A549 (cell line): ENCODE results near the gene ARID5B. TPM values are rescaled to one million over a fixed set of nuclear protein-coding genes. Genes with fewer than 3 reads are reported as not detected.

Source experiments
- ATAC-seq, 2 experiments: fragments of 200-7000 bp in 1 of 2; fragments of >200 bp in 1 of 2; cut with Nextera tagmentation in 1 of 2; cut with Tn5 transposase in 1 of 2; 3 replicates each; pipeline versions ENCODE4 v1.8.0 to v1.9.1; 2018 to 2020; ENCODE audit warnings: mild to moderate bottlenecking in 1 of 2, moderate library complexity in 1 of 2
- CTCF ChIA-PET: fragments of 300-600 bp; sonication (Branson Sonifier 250); formaldehyde crosslinking; extraction: SDS; loops from one replicate; lab custom pipeline; 2021; ENCODE audit warnings: antibody characterized with exemption, inconsistent platforms; lab: Yijun Ruan, JAX
- POLR2A ChIA-PET: fragments of 350-600 bp; formaldehyde crosslinking; extraction: SDS; loops from one replicate; lab custom pipeline; 2021; ENCODE audit warnings: antibody characterized with exemption, inconsistent platforms; lab: Yijun Ruan, JAX
- DNase-seq, 2 experiments: peaks; one replicate each; pipeline versions ENCODE4 v3.0.0 to v3.0.0-alpha.2; 2011 to 2016; ENCODE audit warnings: low read depth in 1 of 2, low spot score in 1 of 2
- FAIRE-seq: peaks from 2 replicates; lab custom pipeline; 2011; peaks lifted over from hg19 to GRCh38; lab: Jason Lieb, UNC
- H3K27ac ChIP-seq, 2 experiments: fragments of >200 bp; sonication (Bioruptor Twin); formaldehyde crosslinking; 3 replicates each; pipeline ENCODE4 v1.5.1; 2016 to 2017
- H3K4me1 ChIP-seq: fragments of >200 bp; sonication (Bioruptor Twin); formaldehyde crosslinking; 3 replicates; pipeline ENCODE4 v1.6.1; 2016
- H3K4me2 ChIP-seq: fragments of >200 bp; sonication (Bioruptor Twin); formaldehyde crosslinking; 3 replicates; pipeline ENCODE4 v1.6.1; 2016
- H3K4me3 ChIP-seq: fragments of >200 bp; sonication (Bioruptor Twin); formaldehyde crosslinking; 3 replicates; pipeline ENCODE4 v1.5.1; 2016
- H3K9me3 ChIP-seq: fragments of >200 bp; sonication (Bioruptor Twin); formaldehyde crosslinking; 3 replicates; pipeline ENCODE4 v1.6.1; 2016
- CEBPB ChIP-seq, 2 experiments: fragments of >200 bp in 1 of 2; sonication (Bioruptor Twin) in 1 of 2; formaldehyde crosslinking in 1 of 2; IDR thresholded peaks; 2 replicates each; pipeline ENCODE4 v1.6.1; 2012 to 2016
- CHD4 ChIP-seq: fragments of 200-600 bp; sonication (generic); IDR thresholded peaks from 2 replicates; pipeline ENCODE4 v1.6.1; 2016; ENCODE audit warnings: antibody characterized with exemption, mild to moderate bottlenecking, borderline replicate concordance
- E2F6 ChIP-seq: IDR thresholded peaks from 2 replicates; pipeline ENCODE4 v1.6.1; 2012; ENCODE audit warnings: low read depth, borderline replicate concordance
- EHF ChIP-seq: fragments of 250-450 bp; sonication (Bioruptor Pico); IDR thresholded peaks from 2 replicates; pipeline ENCODE4 v1.5.0; 2020; ENCODE audit warnings: mild to moderate bottlenecking
- EHMT2 ChIP-seq: fragments of 200-600 bp; sonication (generic); IDR thresholded peaks from 2 replicates; pipeline ENCODE4 v1.6.1; 2016; ENCODE audit warnings: antibody characterized with exemption, low read depth, mild to moderate bottlenecking, moderate library complexity
- FOSB ChIP-seq: fragments of 250-450 bp; sonication (Bioruptor Pico); IDR thresholded peaks from 2 replicates; pipeline ENCODE4 v1.5.0; 2020; ENCODE audit warnings: mild to moderate bottlenecking, moderate library complexity
- FOXS1 ChIP-seq: fragments of 250-450 bp; sonication (Bioruptor Pico); IDR thresholded peaks from 2 replicates; pipeline ENCODE4 v1.5.0; 2020; ENCODE audit warnings: mild to moderate bottlenecking, moderate library complexity
- GATA3 ChIP-seq: IDR thresholded peaks from 2 replicates; pipeline ENCODE4 v1.6.1; 2012; ENCODE audit warnings: borderline replicate concordance
- HMGXB4 ChIP-seq: fragments of 250-450 bp; sonication (Bioruptor Pico); IDR thresholded peaks from 2 replicates; pipeline ENCODE4 v1.5.0; 2021; ENCODE audit warnings: mild to moderate bottlenecking, moderate library complexity, borderline replicate concordance
- HOXB13 ChIP-seq: fragments of 250-450 bp; sonication (Bioruptor Pico); IDR thresholded peaks from 2 replicates; pipeline ENCODE4 v1.5.0; 2020; ENCODE audit warnings: low read depth, mild to moderate bottlenecking, moderate library complexity
- JUNB ChIP-seq: fragments of >200 bp; sonication (Bioruptor Twin); formaldehyde crosslinking; IDR thresholded peaks from 2 replicates; pipeline ENCODE4 v1.6.1; 2016
- KDM5A ChIP-seq: fragments of 200-600 bp; sonication (generic); IDR thresholded peaks from 2 replicates; pipeline ENCODE4 v1.6.1; 2016; ENCODE audit warnings: antibody characterized with exemption, mild to moderate bottlenecking
- MYC ChIP-seq: IDR thresholded peaks from 2 replicates; pipeline ENCODE4 v1.6.1; 2012; ENCODE audit warnings: mild to moderate bottlenecking, inconsistent platforms, low read length, improper control_type of control experiment, borderline replicate concordance
- NPAS2 ChIP-seq: fragments of 250-450 bp; sonication (Bioruptor Pico); IDR thresholded peaks from 2 replicates; pipeline ENCODE4 v1.8.0; 2022; ENCODE audit warnings: mild to moderate bottlenecking, moderate library complexity, borderline replicate concordance
- PHF8 ChIP-seq: fragments of 200-600 bp; sonication (generic); IDR thresholded peaks from 2 replicates; pipeline ENCODE4 v1.6.1; 2016; ENCODE audit warnings: low read depth, mild to moderate bottlenecking, antibody characterized with exemption, moderate library complexity, borderline replicate concordance
- RAD21 ChIP-seq, 2 experiments: fragments of >200 bp in 1 of 2; sonication (Bioruptor Twin) in 1 of 2; formaldehyde crosslinking in 1 of 2; IDR thresholded peaks in 1 of 2; conservative IDR thresholded peaks in 1 of 2; 2 replicates in 1 of 2; 3 replicates in 1 of 2; pipeline ENCODE4 v1.6.1; 2012 to 2018; ENCODE audit warnings: inconsistent platforms in 1 of 2
- RCOR1 ChIP-seq: fragments of 150-350 bp; IDR thresholded peaks from 2 replicates; pipeline ENCODE4 v1.6.1; 2014; ENCODE audit warnings: antibody characterized with exemption, low read length, low read depth
- REST ChIP-seq: fragments of 200-600 bp; sonication (generic); IDR thresholded peaks from 2 replicates; pipeline ENCODE4 v1.6.1; 2016; ENCODE audit warnings: antibody characterized with exemption, mild to moderate bottlenecking, moderate library complexity
- RFX5 ChIP-seq: fragments of 450-650 bp; IDR thresholded peaks from 2 replicates; pipeline ENCODE4 v1.7.1; 2014; ENCODE audit warnings: antibody characterized with exemption, mild to moderate bottlenecking, moderate library complexity
- SREBF2 ChIP-seq: fragments of 450-650 bp; IDR thresholded peaks from 2 replicates; pipeline ENCODE4 v1.6.1; 2014; ENCODE audit warnings: mild to moderate bottlenecking, moderate library complexity
- TFCP2L1 ChIP-seq: fragments of 250-450 bp; sonication (Bioruptor Pico); IDR thresholded peaks from 2 replicates; pipeline ENCODE4 v1.5.0; 2021; ENCODE audit warnings: mild to moderate bottlenecking
- ZFP36 ChIP-seq: fragments of 450-650 bp; IDR thresholded peaks from 2 replicates; pipeline ENCODE4 v1.6.1; 2014; ENCODE audit warnings: borderline replicate concordance; ENCODE audit not compliant: partially characterized antibody
- ZSCAN20 ChIP-seq: fragments of 250-450 bp; sonication (Bioruptor Pico); IDR thresholded peaks from 2 replicates; pipeline ENCODE4 v1.8.0; 2022; ENCODE audit warnings: mild to moderate bottlenecking, moderate library complexity
- WGBS: methylation state at CpG from one replicate; pipeline ENCODE4 v1.1.6; 2017; ENCODE audit errors: missing lambda C conversion rate; 5-methylcytosine and 5-hydroxymethylcytosine counted together
- polyA plus RNA-seq, 4 experiments: library from polyadenylated mRNA; depleted of rRNA in 3 of 4; stranded (reverse); fragments of >200 nt; fragmentation: RNase III in 1 of 4; extraction: RNeasy Plus Mini Kit Qiagen cat#74134 plus additional on column Dnase treatment in 1 of 4; gene quantifications; 2 replicates in 3 of 4; 3 replicates in 1 of 4; pipeline ENCODE4 v1.2.3, GENCODE V29; 2011 to 2017

The ARID5B gene
- polyA plus RNA-seq, 2 of the 4 experiments (the other 2 are of a cell fraction) = 0.75 to 1.6 TPM

GRCh38 chr10:61986788-61987492 lies 85.4 kb downstream of the ARID5B start:
- ATAC-seq = no peak
- no peaks in the 10 kb centered on the region for H3K4me1 ChIP-seq
- ChIA-PET CTCF (no interaction called here), POLR2A (no interaction called here)
- WGBS = 78% methylated on average over 6 of the region's 6 CpGs
- no peak overlapping the region for H3K4me3 ChIP-seq
- H3K4me2 ChIP-seq = no peak overlapping the region
- FAIRE-seq = no peak
- H3K27ac ChIP-seq = no peak overlapping the region
- TF ChIP-seq PHF8 = no peak
- TF ChIP-seq ZSCAN20 (CRISPR knock-in tag) = no peak
- no peak for TF ChIP-seq TFCP2L1 (CRISPR knock-in tag)
- no peak for TF ChIP-seq SREBF2
- TF ChIP-seq GATA3 = no peak
- TF ChIP-seq EHF = no peak
- no peak for TF ChIP-seq KDM5A
- no peak for TF ChIP-seq RCOR1
- no peak for TF ChIP-seq ZFP36
- no peak for TF ChIP-seq CEBPB (IDR thresholded peaks at IDR 0.05)
- no peaks in the 10 kb centered on the region for H3K9me3 ChIP-seq
- DNase-seq = no peak

- CTCF ChIA-PET = no interaction called here
- Histone ChIP-seq H3K27ac (no peak overlapping the region), H3K4me2 (no peak overlapping the region), H3K4me1 (peaks cover 5% of the 10 kb centered on the region; the same call in 1 of the 3 replicates), H3K9me3 (no peaks in the 10 kb centered on the region), H3K4me3 (no peak overlapping the region)
- ATAC-seq (no peak), FAIRE-seq (no peak), DNase-seq (no peak)
- TF ChIP-seq FOSB = no peak
- no peak for TF ChIP-seq RCOR1
- TF ChIP-seq EHMT2 = no peak
- no peak for TF ChIP-seq MYC
- no peak for TF ChIP-seq FOXS1 (CRISPR knock-in tag)
- no peak for TF ChIP-seq GATA3
- TF ChIP-seq REST = no peak
- POLR2A ChIA-PET = no interaction called here
- WGBS = 84% methylated on average over 3 of the region's 3 CpGs
Observed at GRCh38 chr10:61987537-61987936, 86.0 kb downstream of the ARID5B start.

GRCh38 chr10:61987951-61988379 lies 86.5 kb downstream of the ARID5B start:
- FAIRE-seq (no peak), ATAC-seq (no peak), DNase-seq (no peak)
- Histone ChIP-seq H3K9me3 (no peaks in the 10 kb centered on the region), H3K4me3 (no peak overlapping the region), H3K27ac (no peak overlapping the region), H3K4me2 (no peak overlapping the region), H3K4me1 (peaks cover 10% of the 10 kb centered on the region; the same call in 2 of the 3 replicates)
- CTCF ChIA-PET = no interaction called here
- POLR2A ChIA-PET = no interaction called here
- 76% methylated on average over 2 of the region's 2 CpGs for WGBS
- TF ChIP-seq REST (no peak), NPAS2 (no peak), HOXB13 (CRISPR knock-in tag) (no peak), SREBF2 (no peak), CHD4 (no peak), MYC (no peak), RFX5 (no peak), FOSB (no peak), HMGXB4 (CRISPR knock-in tag) (no peak), JUNB (no peak), EHF (no peak), KDM5A (no peak), E2F6 (no peak), RAD21 (conservative IDR thresholded peaks at IDR 0.05 in 1 of 2, IDR thresholded peaks at IDR 0.05 in 1 of 2) (no peak)
